ENCODE data around the gene AP4E1. TPM values are rescaled to one million over a fixed set of nuclear protein-coding genes. Genes with fewer than 3 reads are reported as not detected.
A peak's percentile ranks its signal among the peaks of the same experiment; 100 is the strongest.
"Not testable (repeated sequence)": the region's sequence is repeated elsewhere in the genome, so short reads cannot be mapped to it uniquely, and the experiment has no call there.

The AP4E1 gene
- total RNA-seq: 1 to 10 TPM; 6.3 to 9.9 TPM
- long read RNA-seq, full-length matches to known transcripts: 1 of 2 reads
- long read RNA-seq, partial matches to known transcripts: 0 of 2 reads
- long read RNA-seq, other reads (novel, unspliced or antisense): 1 of 2 reads

DNA sequence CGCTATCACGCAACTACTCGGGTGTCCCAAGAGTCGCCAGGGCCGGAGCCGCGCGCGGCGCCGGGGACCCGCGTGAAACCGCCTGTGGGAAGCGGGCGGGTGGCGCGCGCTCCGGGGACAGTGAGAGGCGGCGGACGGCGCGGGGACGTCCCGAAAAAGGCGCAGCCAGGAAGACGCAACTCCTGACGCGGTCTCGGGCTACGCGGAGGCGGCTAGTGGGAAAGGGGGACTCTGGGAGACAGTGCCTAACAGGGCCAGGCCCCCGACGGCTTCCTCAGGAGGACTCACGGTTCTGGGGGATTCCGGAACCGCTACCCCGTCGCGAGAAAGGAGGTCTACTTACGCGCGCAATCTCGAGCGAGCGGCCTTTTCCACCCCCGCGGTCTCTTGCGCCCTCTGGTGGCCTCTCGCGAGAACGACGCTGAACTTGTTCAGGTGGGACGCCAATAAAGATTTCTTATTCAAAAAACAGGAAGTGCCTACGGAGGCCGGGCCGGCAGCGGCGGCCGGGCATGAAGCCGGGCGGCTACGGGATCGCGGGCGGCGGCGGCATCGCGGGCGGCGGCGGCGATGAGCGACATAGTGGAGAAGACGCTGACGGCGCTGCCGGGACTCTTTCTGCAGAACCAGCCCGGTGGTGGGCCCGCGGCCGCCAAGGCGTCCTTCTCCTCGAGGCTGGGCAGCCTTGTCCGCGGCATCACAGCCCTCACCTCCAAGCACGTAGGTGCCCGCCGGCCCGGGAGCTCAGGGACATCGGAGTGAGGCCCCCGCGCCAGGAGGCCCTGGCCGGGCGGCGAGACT, at the start of gene AP4E1:
Gene AP4E1, plus strand, starts transcription at position 475 of the 801 bp plus-strand sequence. Its CDS starts 96 bp downstream, at position 571.
- peak; percentile 90 for DNase-seq
- intact Hi-C loops (cut with DNase I): loop anchor here in 1 of 2 donors (10.0 kb wide), 1 partner anchor 244 kb away; no protein-coding TSS in a partner anchor
- peak; percentile 86 for ATAC-seq

- intact Hi-C loops (cut with DNase I): loop anchor here in 1 of 2 donors (10.0 kb wide), 1 partner anchor 76 kb away; no protein-coding TSS in a partner anchor
- DNase-seq: no peak
- ATAC-seq: no peak
Observed at GRCh38 chr15:50860824-50861223, 47.7 kb upstream of the AP4E1 start.

DNA sequence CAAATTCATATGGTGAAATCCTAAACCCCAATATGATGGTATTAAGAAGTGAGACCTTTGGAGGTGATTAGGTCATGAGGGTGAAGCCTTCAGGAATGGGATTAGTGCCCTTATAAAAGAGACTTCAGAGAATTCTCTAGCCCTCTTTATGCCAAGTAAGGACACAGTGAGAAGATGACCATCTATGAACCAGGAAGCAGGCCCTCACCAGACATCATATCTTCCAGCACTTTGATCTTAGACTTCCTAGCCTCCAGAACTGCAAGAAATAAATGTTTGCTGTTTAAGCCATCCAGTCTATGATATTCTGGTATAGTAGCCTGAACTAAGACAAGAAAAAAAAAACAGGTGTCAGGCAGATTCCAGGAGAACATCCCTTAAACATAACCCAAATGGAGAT, 45.9 kb upstream of the AP4E1 start:
- DNase-seq (no peak), ATAC-seq (no peak)
- intact Hi-C loops (cut with DNase I): loop anchor here in 1 of 2 donors (10.0 kb wide), 1 partner anchor 78 kb away; no protein-coding TSS in a partner anchor

- intact Hi-C loops (cut with DNase I): loop anchor here in 1 of 2 donors (10.0 kb wide), 1 partner anchor 80 kb away; no protein-coding TSS in a partner anchor
- DNase-seq: no peak
- ATAC-seq: no peak
Observed at GRCh38 chr15:50864873-50865272, 43.6 kb upstream of the AP4E1 start.

GRCh38 chr15:50865515-50866353, 42.7 kb upstream of the AP4E1 start:
- DNase-seq (no peak), ATAC-seq (no peak)
- intact Hi-C loops (cut with DNase I): loop anchor here in 1 of 2 donors (10.0 kb wide), 1 partner anchor 81 kb away; no protein-coding TSS in a partner anchor

DNA sequence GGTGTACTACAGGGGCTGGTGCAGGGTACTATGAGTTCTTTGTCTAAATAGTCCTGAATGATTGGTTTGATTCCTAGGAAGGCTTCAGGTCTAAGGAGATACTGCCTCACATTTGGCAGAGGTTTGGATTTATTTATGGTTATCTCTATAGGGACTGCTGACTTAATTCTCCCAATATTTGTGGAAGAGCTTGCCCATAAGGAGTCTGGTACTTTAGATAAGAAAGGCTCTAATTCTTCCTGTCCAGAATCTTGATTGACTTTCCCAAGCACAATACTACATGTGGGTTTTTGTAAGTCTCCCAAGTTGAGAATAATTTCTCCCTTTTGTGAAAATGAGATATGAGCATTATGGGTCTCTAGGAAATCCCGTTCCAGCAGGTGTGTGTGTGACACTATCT, 36.7 kb upstream of the AP4E1 start:
- intact Hi-C loops (cut with DNase I): loop anchor here in 1 of 2 donors (5.0 kb wide), 1 partner anchor 105 kb away; the partner anchor contains the start of gene SPPL2A
- no peak for DNase-seq
- no peak for ATAC-seq

- no peak for ATAC-seq
- intact Hi-C loops (cut with DNase I): loop anchor here in 1 of 2 donors (5.0 kb wide), 1 partner anchor 106 kb away; the partner anchor contains the start of gene SPPL2A
- DNase-seq: no peak
Observed at GRCh38 chr15:50872832-50873426, 35.6 kb upstream of the AP4E1 start.

- ATAC-seq (peak; percentile 27 to 65), DNase-seq (no peak)
- intact Hi-C loops (cut with DNase I): loop anchor here in 1 of 2 donors (5.0 kb wide), 1 partner anchor 107 kb away; the partner anchor contains the start of gene SPPL2A
Observed at GRCh38 chr15:50873935-50874361, 34.5 kb upstream of the AP4E1 start.

DNA sequence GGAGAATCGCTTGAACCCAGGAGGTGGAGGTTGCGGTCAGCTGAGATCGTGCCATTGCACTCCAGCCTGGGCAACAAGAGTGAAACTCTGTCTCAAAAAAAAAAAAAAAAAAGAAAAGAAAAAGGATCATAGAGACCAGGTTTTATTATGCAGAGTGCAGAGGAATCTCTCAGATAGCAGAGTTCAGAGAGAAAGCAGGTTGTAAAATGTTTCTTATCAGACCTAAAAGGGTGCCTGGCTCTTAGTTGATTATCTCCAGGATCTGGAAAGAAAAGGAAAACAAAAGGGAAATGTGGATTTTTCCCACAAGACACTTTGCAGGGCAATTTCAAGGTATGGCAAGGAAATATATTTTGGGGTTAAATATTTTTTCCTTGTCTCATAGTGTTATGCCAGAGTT, 33.2 kb upstream of the AP4E1 start:
- DNase-seq; ATAC-seq; intact Hi-C loops (cut with DNase I): not testable (repeated sequence)

DNA sequence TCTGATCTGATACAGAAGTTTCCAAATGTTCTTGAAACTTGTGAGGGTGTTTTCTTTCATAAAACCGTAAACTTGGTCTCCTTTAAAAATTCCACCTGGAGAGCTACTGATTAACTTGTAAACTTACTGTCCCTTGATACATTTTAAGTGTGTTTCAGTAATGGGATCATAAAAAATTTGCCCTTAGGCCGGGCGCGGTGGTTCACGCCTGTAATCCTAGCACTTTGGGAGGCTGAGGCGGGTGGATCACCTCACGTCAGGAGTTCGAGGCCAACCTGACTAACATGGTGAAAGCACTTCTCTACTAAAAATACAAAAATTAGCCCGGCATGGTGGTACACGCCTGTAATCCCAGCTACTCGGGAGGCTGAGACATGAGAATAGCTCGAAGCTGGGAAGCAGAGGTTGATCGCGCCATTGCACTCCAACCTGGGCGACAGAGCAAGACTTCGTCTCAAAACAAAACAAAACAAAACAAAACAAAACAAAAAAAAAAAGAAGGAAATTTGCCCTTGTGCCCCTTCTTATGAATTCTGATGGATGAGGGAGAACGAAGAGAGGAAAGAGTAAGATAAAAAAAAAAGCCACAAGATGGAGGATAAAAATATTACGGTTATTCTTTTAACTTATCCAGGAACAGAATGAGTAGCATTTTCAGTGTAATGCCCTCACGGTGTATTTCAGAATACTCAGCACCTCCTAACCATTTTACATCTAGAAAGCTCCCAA, 32.1 kb upstream of the AP4E1 start:
- intact Hi-C loops (cut with DNase I): loop anchor here in 1 of 2 donors (2.0 kb wide), 1 partner anchor 202 kb away; no protein-coding TSS in a partner anchor
- ATAC-seq (no peak), DNase-seq (no peak)

DNA sequence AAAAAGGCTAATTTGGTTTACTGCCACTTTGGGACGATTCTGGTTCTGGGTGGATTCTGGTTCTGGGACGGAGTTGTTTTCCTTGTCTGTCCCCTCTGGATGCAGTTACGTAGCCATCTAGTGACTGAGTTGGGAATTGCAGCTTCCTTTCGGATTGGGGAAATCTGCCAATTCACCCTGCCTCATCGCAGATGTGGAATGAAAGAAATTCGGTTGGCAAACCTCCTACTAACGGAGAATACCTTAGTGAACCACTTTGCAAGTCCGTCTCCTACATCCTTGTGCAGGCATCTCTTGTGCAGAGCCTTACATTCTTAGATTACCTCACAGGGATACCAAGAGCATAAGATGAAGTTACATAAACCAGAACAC, 31.5 kb upstream of the AP4E1 start:
- intact Hi-C loops (cut with DNase I): loop anchor here in 1 of 2 donors (2.0 kb wide), 1 partner anchor 202 kb away; no protein-coding TSS in a partner anchor
- ATAC-seq: peak; percentile 79 to 80
- peak; percentile 58 for DNase-seq

- no peak for DNase-seq
- no peak for ATAC-seq
- intact Hi-C loops (cut with DNase I): no loop called here
Observed at GRCh38 chr15:50879016-50879617, 29.4 kb upstream of the AP4E1 start.

DNA sequence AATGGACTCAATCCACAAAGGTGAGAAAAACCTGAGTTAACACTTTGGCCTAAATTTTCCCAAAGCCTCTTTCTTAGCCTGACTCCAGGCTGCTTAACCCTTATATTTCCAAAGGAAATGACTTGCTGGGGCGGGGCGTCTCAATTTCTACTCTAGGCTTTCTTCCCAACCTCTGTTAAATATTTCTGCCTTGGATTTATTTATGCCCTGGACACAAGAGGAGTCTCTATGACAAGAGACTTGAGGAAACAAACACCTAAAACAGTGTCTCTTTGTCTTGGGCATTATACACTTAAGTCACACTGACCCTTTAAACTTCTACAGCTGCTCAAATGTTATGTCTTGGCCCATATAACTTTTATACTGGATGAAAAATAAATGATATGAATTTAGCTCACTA, 28.3 kb upstream of the AP4E1 start:
- ATAC-seq (no peak), DNase-seq (no peak)
- intact Hi-C loops (cut with DNase I): loop anchor here in 1 of 2 donors (5.0 kb wide), 1 partner anchor 208 kb away; no protein-coding TSS in a partner anchor

DNA sequence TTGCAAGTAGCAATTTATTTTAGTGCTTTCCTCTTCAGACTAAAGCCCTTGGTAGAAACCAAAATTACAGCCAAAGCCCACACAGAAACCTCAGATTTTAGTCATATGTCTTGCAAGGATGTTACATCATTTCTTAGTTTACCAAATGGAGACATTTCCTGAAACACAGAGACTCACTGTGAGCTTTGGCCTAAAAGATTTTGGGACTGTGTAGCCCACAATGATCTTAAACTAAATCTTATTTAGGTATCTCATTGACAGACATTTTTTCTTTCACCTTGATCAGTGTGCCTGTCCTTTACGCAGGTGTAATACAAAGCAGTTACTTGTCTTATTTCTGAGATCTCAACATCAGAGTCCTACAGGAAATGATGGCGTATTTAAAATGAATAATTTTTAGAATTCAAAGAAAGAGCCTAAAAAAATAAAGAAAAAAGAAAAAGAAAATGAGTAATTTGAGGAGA, 27.8 kb upstream of the AP4E1 start:
- DNase-seq: no peak
- intact Hi-C loops (cut with DNase I): loop anchor here in 1 of 2 donors (5.0 kb wide), 1 partner anchor 208 kb away; no protein-coding TSS in a partner anchor

DNA sequence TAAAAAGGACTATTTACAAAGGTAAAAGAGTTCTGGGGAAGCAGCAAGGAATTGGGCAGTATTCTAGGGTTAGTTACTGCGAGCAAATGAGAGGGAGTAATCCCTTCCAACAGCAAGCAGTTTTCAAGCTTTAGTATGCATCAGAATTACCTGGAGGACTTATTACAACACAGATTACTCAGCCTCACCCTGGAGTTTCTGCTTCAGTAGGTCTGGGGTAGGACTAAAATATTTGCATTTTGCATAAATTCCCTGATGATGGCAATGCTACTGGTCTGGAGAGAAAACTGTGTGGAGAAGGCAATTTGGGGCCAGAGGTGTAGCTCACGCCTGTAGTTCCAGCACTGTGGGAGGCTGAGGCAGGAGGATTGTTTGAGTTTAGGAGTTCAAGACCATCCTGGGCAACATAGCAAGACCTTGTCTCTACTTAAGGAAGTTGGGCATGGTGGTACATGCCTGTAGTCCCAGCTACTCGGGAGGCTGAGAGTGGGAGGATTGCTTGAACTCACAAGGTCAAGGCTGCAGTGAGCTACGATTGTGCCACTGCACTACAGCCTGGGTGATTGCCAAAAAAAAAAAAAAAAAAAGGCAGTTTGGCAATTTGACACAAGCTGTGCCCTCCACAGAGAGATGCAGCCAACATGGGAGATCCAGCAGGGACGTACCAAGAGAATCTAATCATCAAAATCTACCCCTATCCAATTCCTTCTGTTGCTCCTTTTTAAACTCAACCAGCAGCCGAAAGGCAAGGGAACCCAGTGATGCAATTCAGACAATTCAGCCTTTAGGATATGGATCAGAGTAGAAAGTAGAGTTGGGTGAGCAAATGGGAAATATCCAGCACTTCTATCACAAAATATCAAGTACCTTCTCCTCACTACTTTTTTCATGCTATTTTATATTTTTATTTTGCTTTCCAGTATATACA, 27.1 kb upstream of the AP4E1 start:
- ATAC-seq (no peak), DNase-seq (no peak)
- intact Hi-C loops (cut with DNase I): loop anchor here in 1 of 2 donors (5.0 kb wide), 1 partner anchor 209 kb away; no protein-coding TSS in a partner anchor

More for the DNA sequence above, 27.8 kb upstream of the AP4E1 start:
- no peak for ATAC-seq

DNA sequence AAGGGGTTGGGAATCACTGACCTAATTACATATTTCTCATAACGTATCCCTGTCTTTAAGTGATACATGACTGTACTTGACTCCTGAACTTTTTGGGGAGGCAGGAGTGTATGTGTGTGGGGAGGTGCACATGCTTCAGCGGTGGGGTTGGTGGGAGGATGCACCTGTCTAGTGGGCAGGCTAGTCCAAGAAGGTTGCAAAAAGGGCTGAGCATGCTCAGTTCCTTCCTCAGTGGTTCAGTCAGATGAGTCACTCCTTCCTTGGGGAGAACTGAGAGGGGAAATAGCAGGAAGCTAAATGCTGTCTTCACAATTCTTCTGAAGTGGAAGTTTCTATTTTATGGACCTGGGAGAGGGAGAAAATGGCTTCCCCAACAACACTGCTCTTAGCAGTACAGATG, 24.6 kb upstream of the AP4E1 start:
- intact Hi-C loops (cut with DNase I): loop anchor here in 1 of 2 donors (5.0 kb wide), 1 partner anchor 212 kb away; no protein-coding TSS in a partner anchor
- ATAC-seq (peak in 1 of 2 donors; percentile 54), DNase-seq (no peak)

Data from left cardiac atrium (tissue), 4 donors.